ENCODE results near the gene TLN1.

Gene TLN1

GRCh38 chr9:35729101-35729500 is 2.9 kb downstream of the TLN1 start:
- DNase-seq, result no peak

- peak; percentile 80 for DNase-seq
Observed at GRCh38 chr9:35728041-35728971, 3.7 kb downstream of the TLN1 start.

GRCh38 chr9:35727676-35728040 is 4.3 kb downstream of the TLN1 start:
- peak; percentile 18 for DNase-seq

GRCh38 chr9:35726931-35727330 is 5.1 kb downstream of the TLN1 start:
- peak; percentile 44 for DNase-seq

- no peak for DNase-seq
Observed at GRCh38 chr9:35725362-35725761, 6.6 kb downstream of the TLN1 start.

GRCh38 chr9:35723908-35724307 is 8.1 kb downstream of the TLN1 start:
- no peak for DNase-seq

- no peak for DNase-seq
Observed at GRCh38 chr9:35723426-35723825, 8.6 kb downstream of the TLN1 start.

- no peak for DNase-seq
Observed at GRCh38 chr9:35719546-35719945, 12.4 kb downstream of the TLN1 start.

- no peak for DNase-seq
Observed at GRCh38 chr9:35718721-35719511, 13.1 kb downstream of the TLN1 start.

- DNase-seq, result no peak
Observed at GRCh38 chr9:35717132-35717870, 14.7 kb downstream of the TLN1 start.

- no peak for DNase-seq
Observed at GRCh38 chr9:35716230-35716629, 15.8 kb downstream of the TLN1 start.

- DNase-seq, result no peak
Observed at GRCh38 chr9:35714579-35715252, 17.3 kb downstream of the TLN1 start.

GRCh38 chr9:35714123-35714522 is 17.9 kb downstream of the TLN1 start:
- DNase-seq, result no peak

- no peak for DNase-seq
Observed at GRCh38 chr9:35713578-35713977, 18.4 kb downstream of the TLN1 start.

- DNase-seq, result no peak
Observed at GRCh38 chr9:35712762-35713400, 19.1 kb downstream of the TLN1 start.

GRCh38 chr9:35711501-35712428 is 20.2 kb downstream of the TLN1 start:
- no peak for DNase-seq

GRCh38 chr9:35710818-35711500 is 21.0 kb downstream of the TLN1 start:
- no peak for DNase-seq

GRCh38 chr9:35708146-35708545 is 23.8 kb downstream of the TLN1 start:
- DNase-seq, result no peak

- no peak for DNase-seq
Observed at GRCh38 chr9:35706951-35707350, 25.0 kb downstream of the TLN1 start.

- no peak for DNase-seq
Observed at GRCh38 chr9:35705836-35706430, 26.1 kb downstream of the TLN1 start.

Data from activated CD4-positive, alpha-beta T cell treated with anti-CD3 and anti-CD28 coated beads, Interleukin-2, Interleukin-6, amounts not matched to agents 100 ng/mL and 50 ng/mL, durations not matched to agents 16 hours and 8 hours (primary cell).